CD4-positive, alpha-beta T cell treated with Interleukin-1 beta for 1 hour (primary cell): Measurements from ENCODE around the gene FER1L5.
"Not testable (repeated sequence)": the region's sequence is repeated elsewhere in the genome, so short reads cannot be mapped to it uniquely, and the experiment has no call there.

Experiments
- DNase-seq, 2 donors: peaks; one replicate each; pipeline ENCODE4 v3.0.0-alpha.2; 2020 to 2022

The FER1L5 gene

DNA sequence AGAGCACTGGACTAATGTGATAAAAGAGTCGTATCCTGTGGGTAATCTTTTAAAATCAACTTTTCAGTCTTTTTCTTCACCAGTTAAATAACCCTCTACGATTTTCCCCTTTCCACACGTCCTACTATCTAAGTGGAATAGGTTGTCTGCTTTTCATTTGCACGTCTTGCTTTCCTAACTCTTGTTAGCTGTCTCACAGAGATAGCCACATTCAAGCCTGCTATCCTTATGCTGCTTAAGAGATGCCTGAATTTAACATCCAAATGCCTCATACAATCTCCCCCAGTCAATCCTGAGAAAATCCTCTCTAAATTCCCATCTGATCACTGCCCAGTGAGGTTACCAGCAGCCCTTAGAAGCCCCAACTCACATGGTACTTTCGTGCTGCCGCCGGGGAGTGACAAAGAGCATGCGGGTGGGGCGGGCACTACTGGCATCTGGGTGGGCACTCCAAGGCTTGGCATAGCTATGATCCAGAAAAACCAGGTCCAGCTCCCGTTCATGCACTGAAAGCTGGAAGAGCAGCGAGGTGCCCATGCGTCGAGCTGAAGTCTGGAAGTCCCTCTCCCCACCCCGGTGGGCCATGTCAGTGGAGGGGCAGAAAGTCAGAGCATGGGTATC is 5.9 kb upstream of the FER1L5 start:
- no peak for DNase-seq

GRCh38 chr2:96637385-96638143 is 5.0 kb upstream of the FER1L5 start:
- peak; percentile 84 to 89 for DNase-seq

DNA sequence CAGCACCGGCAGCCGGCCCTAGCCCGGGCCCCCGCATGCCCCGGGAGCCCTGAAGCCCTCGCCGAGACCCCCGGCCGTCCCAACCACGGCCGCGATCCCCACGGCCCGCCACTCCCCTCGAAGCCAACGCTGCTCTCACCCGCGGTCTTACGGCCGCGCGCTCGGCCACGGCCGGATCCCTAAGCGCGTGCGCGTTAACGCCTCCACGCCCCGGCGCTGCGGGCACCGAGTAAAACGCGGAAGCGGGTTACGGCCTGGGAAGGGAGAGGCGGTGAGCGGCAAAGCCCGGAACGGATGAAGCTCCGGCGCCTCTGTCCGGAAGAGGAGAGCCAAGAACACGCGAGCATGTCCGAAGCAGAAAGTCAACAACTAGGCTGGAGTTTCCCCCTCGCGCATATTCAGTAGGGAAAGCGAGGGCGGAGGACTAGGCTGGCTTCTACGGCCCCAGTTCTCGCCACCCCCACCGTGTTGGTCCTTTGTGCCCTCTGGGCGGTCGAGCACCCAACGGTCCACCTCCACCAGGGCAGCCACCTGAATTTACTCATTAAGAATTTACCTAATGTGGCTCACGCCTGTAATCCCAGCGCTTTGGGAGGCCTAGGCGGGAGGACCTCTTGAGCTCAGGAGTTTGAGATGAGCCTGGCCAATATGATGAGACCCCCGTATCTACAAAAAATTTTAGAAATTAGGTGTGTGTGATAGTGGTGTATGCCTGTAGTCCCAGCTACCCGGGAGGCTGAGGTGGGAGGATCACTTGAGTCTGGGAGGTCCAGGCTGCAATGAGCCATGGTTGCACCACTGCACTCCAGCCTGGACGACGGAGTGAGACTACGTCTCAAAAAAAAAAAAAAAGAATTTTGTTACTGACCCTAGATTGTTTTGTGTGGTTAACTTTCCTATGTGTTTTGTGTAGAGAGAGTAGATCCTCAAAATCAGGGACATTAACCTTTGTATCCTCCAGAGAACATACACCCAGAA is 4.1 kb upstream of the FER1L5 start, which contains the start of gene KANSL3:
Gene KANSL3 (minus strand): TSS at position 169 of the 978 bp plus-strand sequence. CDS start 1,177 bp downstream, outside the sequence.
- peak; percentile 89 to 93 for DNase-seq

DNA sequence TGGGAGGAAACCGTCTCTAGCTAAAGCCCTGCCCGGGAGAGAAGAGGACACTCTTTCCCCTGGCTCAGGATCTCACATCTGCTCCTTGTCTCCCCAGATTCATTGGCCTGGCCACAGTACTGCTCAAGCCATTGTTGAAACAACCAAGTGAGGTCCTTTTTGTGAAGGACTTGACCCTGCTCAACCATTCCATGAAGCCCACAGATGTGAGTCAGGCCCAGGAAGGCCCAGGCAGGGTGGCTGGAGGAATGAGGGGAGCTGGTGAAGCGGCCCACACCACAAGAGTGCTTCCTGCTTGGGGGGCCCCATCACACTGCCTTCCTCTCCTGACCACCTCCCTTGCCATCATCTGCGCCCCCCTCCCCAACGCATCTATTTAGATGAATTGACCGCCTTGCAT is 5.1 kb downstream of the FER1L5 start:
- DNase-seq: no peak

DNA sequence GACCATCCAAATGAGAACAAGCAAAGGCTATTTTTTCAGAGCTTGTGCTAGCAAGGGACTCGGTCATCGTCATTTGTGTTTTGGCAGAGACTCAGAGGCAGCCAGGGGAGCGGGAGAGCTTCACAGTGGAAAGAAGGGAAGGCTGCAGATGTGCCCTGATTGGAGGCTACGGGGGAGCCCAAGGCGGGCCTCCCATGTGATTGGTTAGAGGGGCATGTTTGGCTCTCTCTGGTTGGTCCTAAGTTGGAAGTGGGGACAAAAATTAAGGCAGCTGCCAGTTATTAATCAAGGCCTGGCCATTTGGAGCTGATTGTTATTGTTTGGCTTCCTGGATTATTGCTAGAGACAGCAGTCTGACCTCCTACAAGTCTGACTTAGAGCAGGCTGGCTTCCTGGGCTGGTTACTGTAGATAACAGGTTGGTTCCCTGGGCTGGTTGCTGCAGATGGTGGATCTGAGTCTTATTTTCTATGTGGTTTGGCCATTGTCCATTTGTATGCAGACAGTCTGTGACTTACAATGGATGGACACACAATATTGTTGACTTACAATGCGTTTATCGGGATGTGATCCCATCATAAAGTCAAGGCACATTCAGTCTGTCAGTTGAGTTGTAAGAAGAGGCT is 5.9 kb downstream of the FER1L5 start:
- DNase-seq: no peak

- no peak for DNase-seq
Measured at GRCh38 chr2:96649342-96649741, 6.8 kb downstream of the FER1L5 start.

DNA sequence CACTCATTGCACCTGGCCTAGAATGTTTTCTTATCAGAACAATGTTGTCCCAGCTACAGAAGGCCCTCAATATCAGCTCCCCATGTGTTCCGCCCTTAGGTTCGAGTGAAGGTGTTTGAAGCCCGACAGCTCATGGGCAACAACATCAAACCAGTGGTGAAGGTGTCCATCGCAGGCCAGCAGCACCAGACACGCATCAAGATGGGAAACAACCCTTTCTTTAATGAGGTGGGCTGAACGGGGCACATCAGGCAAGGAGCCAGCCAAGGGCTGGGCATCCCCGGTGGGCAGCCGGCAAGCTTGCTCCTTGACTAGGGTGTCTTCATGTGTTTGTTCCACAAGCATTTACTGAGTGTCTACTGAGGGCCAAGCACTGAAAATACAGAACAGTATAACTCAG is 9.2 kb downstream of the FER1L5 start:
- DNase-seq: no peak

GRCh38 chr2:96654791-96655190 is 12.2 kb downstream of the FER1L5 start:
- not testable (repeated sequence) for DNase-seq

- peak in 1 of 2 donors; percentile 14 for DNase-seq
Measured at GRCh38 chr2:96655526-96655925, 13.0 kb downstream of the FER1L5 start.

- DNase-seq: no peak
Measured at GRCh38 chr2:96656540-96656939, 14.0 kb downstream of the FER1L5 start.

- no peak for DNase-seq
Measured at GRCh38 chr2:96661324-96661723, 18.8 kb downstream of the FER1L5 start.

DNA sequence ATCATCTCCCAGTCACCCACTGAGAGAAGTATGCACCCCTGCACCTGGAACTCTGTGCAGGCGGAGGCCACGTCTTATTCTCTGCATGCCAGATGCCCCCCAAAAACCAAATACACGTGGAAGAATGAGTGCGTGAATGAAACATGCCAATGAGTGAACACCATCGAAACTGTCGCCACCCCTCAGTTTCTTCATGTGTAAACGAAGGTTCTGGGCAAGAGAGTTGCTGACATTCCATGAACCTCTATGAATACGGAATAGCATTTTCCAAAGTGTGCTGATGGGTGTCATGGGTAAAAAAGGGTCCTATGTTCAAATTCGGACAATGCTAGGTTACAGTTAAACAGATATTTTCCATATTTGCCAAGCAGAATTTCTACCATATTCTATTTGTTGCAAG is 19.8 kb downstream of the FER1L5 start:
- no peak for DNase-seq

DNA sequence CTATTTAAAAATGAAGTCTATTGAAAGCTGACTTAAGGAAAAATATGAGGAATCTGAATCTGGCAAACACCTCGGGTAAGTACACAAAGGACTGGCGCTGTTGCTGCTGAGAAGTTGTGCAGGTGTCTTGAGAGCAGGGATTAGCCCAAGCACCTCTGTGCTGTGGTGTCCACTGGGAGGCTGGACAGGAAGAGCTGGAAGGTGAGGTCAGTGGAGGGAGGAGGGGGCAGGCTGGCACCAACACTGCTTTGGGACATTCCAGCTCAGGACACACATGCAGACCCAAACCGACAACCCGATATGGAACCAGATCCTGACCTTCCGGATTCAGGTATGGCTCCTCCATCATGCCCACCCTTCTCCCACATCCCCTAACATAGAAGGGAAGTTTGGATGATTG is 20.6 kb downstream of the FER1L5 start:
- DNase-seq: no peak

DNA sequence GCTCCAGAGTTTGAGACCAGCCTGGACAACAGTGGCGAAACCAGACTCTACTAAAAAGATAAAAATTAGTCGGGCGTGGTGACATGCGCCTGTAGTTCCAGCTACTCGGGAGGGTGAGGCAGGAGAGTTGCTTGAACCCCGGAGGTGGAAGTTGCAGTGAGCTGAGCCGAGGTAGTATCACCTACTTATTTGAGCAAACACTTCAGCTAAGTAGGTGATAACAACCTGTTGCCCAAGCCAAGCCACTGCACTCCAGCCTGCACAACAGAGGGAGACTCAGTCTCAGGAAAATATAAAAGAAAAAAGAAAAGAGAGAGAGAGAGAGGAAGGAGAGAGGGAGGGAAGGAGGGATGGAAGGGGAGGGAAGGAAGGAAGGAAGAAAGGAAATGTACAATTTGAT is 21.3 kb downstream of the FER1L5 start:
- no peak for DNase-seq

DNA sequence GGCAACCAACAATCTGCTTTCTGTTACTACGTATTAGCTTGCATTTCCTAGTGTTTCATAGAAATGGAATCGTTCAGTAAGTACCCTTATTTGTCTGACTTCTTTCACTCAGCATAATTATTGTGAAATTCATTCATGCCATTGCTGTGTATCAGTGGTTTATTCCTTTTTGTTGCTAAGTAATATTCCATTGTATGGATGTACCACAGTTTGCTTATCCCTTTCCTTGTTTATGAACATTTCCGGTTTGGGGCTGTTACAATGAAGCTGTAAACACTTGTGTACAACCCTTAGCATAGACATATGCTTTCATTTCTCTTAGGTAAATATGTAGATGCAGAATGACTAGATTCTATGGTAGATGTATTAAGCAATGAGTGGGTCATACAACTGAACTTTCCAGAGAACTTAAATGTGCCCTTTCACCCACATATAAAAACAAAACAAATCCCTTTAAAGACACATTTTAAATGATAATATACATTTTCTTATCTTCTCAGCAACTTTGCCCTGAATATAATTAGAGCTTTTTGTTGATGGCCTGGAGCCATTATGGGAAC is 21.9 kb downstream of the FER1L5 start:
- DNase-seq: no peak

DNA sequence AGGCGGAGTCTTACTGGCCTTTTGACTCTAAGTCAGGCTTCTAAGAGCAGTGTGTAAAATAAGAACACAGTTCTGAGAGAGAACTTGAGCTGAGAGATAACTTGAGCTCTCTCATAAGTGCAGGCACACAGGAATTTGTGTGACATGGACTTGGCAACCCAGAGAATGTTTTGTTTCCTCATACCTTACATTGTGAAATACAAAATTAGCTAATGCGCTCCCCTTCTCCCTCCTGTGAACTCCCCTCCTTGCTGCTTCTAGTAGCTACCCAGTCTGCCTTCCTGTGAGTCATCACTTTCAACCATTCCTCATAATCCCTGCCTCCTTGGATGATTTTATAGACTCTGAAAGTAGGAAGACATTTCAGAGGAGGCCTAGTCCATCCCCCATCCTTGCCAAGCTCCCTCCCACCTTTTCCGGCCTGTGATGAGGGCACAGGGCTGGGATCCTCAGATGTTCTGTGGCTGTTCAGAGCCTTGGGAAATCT is 22.6 kb downstream of the FER1L5 start:
- peak in 1 of 2 donors; percentile 48 for DNase-seq

DNA sequence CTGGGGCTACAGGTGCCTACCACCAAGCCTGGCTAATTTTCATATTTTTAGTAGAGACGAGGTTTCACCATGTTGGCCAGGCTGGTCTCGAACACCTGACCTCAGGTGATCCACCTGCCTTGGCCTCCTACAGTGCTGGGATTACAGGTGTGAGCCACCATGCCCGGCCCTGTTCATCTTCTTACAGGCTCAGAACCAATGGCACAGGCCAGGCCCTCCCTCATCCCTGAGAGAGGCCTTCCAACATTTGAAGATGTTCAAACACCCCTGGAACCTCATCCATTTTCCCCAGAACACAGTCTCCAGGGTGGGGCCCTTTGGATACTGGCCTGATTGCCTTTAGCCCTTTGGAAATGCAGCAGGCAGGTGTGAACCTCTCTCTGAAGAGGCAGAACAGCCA is 23.2 kb downstream of the FER1L5 start:
- not testable (repeated sequence) for DNase-seq

GRCh38 chr2:96668771-96669170 is 26.2 kb downstream of the FER1L5 start:
- no peak for DNase-seq

DNA sequence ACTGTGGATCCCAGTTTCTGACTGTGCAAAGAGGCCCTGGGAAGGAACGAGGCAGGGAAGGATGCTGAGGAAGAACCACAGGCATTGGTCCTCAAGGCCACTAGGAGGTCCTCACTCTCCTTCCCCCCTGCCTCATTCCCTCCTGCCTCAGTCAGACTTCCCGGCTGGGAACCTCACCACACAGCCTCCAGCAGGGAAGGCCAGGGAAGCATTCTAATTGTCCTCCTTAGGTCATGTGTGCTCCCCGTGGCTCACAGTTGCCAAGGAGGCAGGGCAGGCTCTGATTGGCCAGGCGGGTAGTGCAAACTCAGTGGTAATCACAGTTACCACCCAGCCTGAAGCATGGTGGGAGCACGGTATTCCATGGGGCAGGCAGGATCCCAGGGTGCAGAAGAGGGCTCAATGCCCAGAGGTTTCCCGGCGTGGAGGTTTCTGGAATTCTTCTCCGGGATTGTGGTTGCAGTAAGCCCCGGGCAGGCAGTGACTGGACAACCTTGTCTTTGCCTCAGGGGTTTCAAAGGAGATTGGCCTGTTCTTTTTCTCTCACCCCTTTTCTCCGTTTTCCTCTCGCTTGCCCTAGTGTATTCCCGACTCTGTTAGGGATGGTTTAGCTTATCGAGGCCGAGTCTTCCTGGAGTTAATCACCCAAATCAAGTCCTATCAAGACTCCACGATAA is 27.1 kb downstream of the FER1L5 start:
- DNase-seq: no peak

GRCh38 chr2:96679848-96680247 is 37.3 kb downstream of the FER1L5 start:
- DNase-seq: no peak

DNA sequence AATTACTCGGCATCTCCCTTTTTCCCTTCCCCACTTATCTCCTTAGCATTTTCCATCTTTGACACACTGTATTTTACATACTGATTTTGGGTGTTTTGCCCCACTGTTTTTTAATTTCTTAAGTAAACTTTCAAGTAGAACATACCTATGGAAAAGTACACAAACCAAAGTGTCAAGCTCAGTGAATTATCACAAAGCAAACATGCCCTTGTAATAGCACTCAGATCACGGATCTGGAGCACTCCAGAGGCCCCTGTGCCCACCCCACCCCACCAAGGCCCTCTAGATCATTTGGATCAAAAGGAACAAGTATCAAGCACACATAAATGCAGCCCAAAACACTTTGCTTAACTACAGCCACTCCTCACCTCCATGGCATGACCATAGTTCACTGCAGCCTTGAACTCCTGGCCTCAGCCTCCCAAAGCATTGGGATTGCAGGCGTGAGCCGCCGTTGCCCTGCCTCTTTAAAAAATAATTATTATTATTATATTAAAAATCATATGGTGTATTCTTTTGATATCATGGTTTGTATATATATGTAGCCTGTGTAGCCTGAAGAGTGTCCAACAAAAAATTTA is 38.1 kb downstream of the FER1L5 start:
- DNase-seq: no peak
